GM18870 (cell line): Measurements from ENCODE around the gene RBFOX1.

Source experiments
- ATAC-seq: cut with Tn5 transposase; IDR thresholded peaks from one replicate; pipeline ENCODE4 v1.9.1; 2021; ENCODE audit warnings: moderate library complexity; ENCODE audit not compliant: unreplicated experiment

Gene RBFOX1

DNA sequence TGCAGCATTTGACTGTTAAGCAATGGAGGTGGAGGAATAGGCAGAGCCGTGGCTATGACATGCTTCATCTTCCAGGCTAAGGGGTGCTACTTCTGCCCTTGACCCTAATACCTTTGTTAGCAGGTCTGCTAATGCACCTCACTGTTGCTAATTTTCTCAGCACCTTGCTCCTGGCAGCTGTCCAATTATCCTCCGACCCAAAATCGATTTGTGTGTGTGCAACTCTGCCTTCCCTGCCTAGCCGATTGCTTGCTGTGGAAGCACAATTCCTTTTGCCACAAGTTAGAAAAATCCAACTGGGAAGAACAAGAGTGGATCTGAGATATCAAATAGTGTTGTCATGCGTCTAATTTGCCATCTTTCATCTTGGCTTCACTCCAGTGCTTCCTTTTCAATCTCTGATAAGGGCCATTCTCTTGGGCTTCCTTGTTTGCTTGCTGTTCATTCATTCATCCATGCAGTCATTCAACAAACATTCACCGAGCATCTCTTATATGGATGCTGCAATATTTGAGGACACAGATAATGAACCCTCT, 422.8 kb downstream of the RBFOX1 start:
- ATAC-seq = no peak
